IMR-90 (cell line): ENCODE measurements around the gene TBC1D9.

ENCODE experiments used
- CHD1 ChIP-seq: IDR thresholded peaks from 2 replicates; pipeline ENCODE4 v1.6.1; 2012; ENCODE audit warnings: low read depth, low read length, improper control_type of control experiment
- CTCF ChIP-seq: conservative IDR thresholded peaks from 2 replicates; pipeline ENCODE4 v1.5.1; 2012; ENCODE audit warnings: mild to moderate bottlenecking, low read depth, low read length, improper control_type of control experiment
- MAZ ChIP-seq: IDR thresholded peaks from 2 replicates; pipeline ENCODE4 v1.6.1; 2012; ENCODE audit warnings: low read depth, mild to moderate bottlenecking, low read length, improper control_type of control experiment, moderate library complexity, borderline replicate concordance
- POLR2A ChIP-seq: IDR thresholded peaks from 2 replicates; pipeline ENCODE4 v1.6.1; 2012; ENCODE audit warnings: mild to moderate bottlenecking, low read depth, low read length
- RAD21 ChIP-seq: IDR thresholded peaks from 2 replicates; pipeline ENCODE4 v1.6.1; 2012; ENCODE audit warnings: low read length, improper control_type of control experiment
- SMC3 ChIP-seq: fragments of 150-350 bp; IDR thresholded peaks from 2 replicates; pipeline ENCODE4 v1.6.1; 2016; ENCODE audit warnings: low read depth, mild to moderate bottlenecking, antibody characterized with exemption, low read length, moderate library complexity
- USF2 ChIP-seq: fragments of 150-350 bp; IDR thresholded peaks from 2 replicates; pipeline ENCODE4 v1.6.1; 2017; ENCODE audit warnings: mild to moderate bottlenecking, antibody characterized with exemption, low read length, low read depth

DNA sequence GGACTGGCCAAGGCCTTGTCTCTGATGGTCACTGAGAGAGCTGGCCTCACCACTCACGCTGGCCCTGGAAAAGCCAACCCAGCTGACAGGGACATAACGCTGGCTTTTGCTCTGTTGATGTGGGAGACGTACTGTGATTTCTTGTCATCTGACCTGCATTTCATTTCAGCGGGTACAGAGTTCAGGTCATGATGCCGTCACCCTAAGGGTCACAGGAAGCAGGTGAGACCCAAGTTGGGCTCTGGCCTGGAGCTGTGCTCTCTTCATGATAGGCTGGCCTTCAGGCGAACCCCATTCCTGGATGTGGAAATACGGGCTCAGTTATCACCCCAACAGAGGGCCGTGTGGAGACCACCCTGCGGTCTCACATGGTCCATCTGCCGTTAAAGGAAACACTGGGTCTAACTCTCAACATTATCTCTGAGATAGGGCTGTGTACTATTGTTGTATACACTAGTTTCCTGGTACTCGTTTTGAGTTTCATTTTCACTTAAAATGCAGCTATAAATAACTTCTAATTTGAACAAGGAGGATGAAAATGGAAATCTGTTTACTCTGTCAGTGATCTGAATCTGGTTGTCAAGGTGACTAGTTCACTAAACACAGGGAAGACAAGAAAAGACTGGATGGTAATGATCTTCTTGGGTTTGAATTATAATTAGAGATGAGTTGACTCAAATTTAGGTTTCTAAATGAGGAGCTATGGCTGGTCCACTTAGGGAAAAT lies 89.1 kb downstream of the TBC1D9 start:
- no peak for TF ChIP-seq CTCF
- TF ChIP-seq SMC3: no peak
- no peak for TF ChIP-seq POLR2A
- no peak for TF ChIP-seq CHD1
- TF ChIP-seq USF2: no peak
- TF ChIP-seq MAZ: no peak
- no peak for TF ChIP-seq RAD21
